GM12873 (cell line): Measurements from ENCODE around the gene CDIP1.

Source experiments
- TF ChIP-seq, protein P1 (sequence below): IDR thresholded peaks from 2 replicates; pipeline ENCODE4 v1.5.1; 2012; ENCODE audit warnings: low read depth, mild to moderate bottlenecking, moderate library complexity, low read length, control low read depth; ENCODE audit not compliant: insufficient read depth; ENCODE audit errors: missing control alignments

The CDIP1 gene

DNA sequence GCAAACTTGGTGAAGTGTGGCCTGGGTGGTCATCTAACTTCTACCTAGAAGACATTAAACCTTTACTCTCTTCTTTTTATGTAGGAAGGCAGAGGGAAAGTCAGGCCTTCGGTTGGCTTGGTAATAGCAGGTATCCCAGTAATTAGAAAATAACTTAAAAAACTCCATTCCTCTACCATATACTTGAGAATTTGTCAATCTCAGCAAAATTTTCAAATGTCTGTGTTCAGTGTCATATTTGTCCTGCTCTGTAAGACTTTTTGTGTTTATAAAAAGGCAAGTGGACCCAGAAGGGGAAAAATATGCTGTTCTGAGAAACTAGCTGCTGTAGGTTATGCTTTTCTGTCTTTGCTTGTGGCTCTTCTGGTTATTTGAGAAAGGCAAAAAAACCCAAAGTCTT is 56.6 kb downstream of the CDIP1 start:
- TF ChIP-seq, protein P1, sequence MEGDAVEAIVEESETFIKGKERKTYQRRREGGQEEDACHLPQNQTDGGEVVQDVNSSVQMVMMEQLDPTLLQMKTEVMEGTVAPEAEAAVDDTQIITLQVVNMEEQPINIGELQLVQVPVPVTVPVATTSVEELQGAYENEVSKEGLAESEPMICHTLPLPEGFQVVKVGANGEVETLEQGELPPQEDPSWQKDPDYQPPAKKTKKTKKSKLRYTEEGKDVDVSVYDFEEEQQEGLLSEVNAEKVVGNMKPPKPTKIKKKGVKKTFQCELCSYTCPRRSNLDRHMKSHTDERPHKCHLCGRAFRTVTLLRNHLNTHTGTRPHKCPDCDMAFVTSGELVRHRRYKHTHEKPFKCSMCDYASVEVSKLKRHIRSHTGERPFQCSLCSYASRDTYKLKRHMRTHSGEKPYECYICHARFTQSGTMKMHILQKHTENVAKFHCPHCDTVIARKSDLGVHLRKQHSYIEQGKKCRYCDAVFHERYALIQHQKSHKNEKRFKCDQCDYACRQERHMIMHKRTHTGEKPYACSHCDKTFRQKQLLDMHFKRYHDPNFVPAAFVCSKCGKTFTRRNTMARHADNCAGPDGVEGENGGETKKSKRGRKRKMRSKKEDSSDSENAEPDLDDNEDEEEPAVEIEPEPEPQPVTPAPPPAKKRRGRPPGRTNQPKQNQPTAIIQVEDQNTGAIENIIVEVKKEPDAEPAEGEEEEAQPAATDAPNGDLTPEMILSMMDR, result no peak

DNA sequence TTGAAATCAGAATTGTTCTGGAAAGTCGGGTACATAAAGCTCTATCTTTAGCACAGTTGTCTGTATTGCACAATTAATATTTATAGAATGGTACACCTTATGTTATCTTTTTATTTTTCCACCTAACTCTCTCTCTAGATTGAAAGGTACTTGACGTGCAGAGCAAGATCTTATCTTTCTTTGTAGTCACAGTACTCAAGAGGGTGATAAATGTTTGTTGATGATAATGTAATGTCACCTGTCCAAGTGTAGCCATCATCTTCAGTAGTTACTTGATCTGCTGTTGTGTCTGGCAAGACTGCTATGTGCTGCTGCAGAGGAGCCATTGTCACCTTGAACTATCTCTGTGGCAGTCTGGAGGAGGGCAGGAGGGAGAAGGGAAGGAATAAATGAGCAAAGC is 57.0 kb downstream of the CDIP1 start:
- TF ChIP-seq, protein P1, result no peak

DNA sequence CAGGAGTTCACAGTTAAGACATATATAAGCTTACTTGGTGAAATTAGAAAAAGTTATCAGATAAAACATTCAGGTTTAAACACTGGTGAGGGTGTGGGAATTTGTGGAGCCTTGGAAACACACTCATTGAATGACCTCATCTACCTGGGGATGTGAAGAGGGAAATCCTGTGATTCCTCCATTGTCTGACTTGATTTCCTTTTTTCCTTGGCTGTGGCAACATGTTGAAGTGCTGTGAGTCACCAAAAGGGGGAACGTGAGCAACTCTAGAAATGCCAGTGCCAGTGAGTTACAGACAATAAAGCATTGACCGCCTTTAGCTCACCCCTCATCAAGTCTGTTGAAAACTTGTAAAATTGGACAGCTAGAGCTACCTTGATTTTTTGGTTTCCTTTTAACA is 60.6 kb downstream of the CDIP1 start:
- TF ChIP-seq, protein P1, result peak; percentile 35

DNA sequence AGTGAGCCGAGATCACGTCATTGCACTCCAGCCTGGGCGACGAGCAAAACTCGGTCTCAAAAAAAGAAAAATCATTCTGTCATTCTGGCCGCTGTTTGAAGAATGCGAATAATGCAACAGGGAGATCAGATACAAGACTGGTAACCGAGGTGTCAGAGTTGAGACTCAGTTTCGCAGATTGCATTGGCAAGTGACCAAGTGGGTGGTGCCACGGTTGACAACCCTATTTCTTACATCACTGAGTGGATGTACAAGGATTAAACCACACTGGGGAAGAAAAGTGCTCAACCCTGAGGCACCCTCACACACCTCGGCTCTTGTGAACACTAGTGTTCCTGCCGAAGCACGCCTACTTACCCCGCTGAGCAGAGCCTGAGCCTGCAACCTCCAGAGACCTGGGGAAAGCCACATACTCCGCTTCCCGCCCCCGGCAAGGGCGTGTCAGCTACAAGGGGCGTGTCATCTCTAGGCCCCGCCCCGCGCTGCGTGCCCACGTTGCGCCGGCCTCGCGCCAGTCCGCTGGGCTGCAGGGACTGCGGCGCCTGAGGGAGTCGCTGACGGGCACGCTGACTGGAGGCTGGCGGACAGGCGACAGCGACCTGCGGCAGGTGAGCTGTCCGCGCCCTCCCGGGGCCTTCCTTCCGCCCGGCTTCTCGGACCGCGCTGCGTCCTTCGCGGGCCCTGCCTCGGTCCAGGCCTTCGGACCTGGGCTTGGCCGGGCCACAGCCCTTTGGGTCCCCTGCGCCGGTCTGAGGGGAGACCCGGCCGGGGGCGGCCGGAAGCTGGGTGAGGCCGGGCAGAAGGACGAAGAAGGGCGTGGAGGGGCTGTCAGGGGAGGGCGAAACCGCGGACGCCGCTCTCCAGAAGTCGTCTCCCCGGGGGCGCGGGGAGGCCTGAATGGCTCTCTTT is 62.4 kb downstream of the CDIP1 start, which contains the start of gene HMOX2:
Gene HMOX2 (plus strand): TSS at position 519 of the 909 bp plus-strand sequence. CDS start 29,127 bp downstream, outside the sequence.
- TF ChIP-seq, protein P1, result peak; percentile 53

DNA sequence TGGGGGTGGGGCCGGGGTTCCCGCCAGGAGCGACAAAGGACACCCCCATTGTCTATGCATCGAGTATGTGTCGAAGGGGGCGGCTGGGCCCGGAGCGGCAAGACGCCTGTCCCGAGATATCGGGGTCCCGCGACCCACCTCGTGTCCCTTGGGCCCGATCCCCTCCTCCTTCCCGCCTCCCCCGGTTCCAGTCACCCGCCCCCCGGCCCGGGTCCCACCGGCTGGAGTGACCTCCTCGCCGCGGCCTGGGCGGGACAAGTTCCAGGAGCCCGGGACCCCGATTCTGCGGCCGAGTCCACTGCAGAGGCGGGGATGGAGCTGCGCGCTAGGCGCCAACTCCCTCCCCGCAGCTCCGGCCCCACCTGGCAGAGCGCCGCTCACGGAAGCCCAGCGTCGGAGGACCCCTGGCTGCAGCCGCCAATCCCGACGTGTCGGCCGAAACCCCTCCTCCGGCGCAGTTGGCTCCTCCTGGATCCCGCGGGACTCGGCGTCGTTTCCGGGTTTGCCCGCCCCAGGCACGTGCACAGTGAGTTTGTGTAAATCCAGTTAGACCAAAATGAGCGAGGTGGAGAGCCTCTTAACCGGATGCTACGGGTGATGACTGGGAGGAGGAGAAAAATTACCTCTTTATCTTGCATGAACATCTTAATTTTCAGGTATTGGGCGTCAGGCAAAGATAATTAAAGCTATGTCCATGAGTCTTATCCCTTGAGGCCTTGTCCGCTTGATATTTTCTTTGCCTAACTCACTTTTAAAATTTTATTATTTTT is 64.2 kb downstream of the CDIP1 start, which contains the start of gene NMRAL1:
Gene NMRAL1 (minus strand): TSS at position 434 of the 770 bp plus-strand sequence. CDS start 493 bp downstream, outside the sequence.
- TF ChIP-seq, protein P1, result no peak

DNA sequence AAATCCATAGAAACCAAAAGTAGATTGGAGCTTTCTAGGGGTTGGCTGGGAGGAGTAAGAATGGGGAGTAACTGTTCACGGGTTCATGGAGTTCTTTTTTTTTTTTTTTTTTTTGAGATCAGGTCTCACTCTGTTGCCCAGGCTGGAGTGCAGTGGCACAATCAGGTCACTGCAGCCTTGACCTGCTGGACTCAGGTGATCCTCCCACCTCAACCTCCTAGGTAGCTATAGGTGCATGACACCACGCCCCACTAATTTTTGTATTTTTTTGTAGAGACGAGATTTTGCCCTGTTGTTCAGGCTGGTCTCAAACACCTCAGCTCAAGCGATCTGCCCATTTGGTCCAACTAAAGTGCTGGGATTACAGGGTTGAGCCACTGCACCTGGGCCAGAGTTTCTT is 65.7 kb downstream of the CDIP1 start:
- TF ChIP-seq, protein P1, result no peak

DNA sequence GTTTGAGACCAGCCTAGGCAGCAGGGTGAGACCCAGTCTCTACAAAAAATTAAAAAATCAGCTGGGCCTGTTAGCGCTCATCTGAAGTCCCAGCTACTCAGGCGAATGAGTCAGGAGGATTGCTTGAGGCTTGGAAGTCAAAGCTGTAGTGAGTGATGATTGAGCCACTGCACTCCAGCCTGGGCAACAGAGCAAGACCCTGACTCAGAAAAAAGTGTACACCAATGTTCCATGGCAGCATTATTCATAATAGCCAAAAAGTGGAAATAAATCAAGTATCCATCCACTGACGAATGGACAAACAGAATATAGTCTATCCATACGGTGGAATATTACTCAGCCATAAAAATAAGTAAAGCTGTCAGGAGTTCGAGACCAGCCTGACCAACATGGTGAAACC is 66.7 kb downstream of the CDIP1 start:
- TF ChIP-seq, protein P1, result no peak
